Fibroblast of mammary gland (primary cell): ENCODE measurements around the gene MXD4.

Experiments
- DNase-seq: peaks from one replicate; pipeline ENCODE4 v3.0.0-alpha.2; 2010; ENCODE audit warnings: low read depth
- H3K4me3 ChIP-seq: 2 replicates; pipeline ENCODE4 v1.5.1; 2011; ENCODE audit warnings: low read depth, mild to moderate bottlenecking, low read length, moderate library complexity; ENCODE audit not compliant: control insufficient read depth
- CTCF ChIP-seq: conservative IDR thresholded peaks from 2 replicates; pipeline ENCODE4 v1.5.1; 2011; ENCODE audit warnings: low read depth, low read length, inconsistent platforms; ENCODE audit not compliant: control insufficient read depth, insufficient read depth

MXD4 gene

GRCh38 chr4:2287594-2287915 is 25.6 kb upstream of the MXD4 start:
- TF ChIP-seq CTCF: no peak
- no peak for DNase-seq

GRCh38 chr4:2286904-2287593 is 25.1 kb upstream of the MXD4 start:
- DNase-seq: peak; percentile 52
- no peak for TF ChIP-seq CTCF

More at GRCh38 chr4:2287594-2287915, 25.6 kb upstream of the MXD4 start:
- no peak overlapping the region for H3K4me3 ChIP-seq

GRCh38 chr4:2285613-2286381 is 23.9 kb upstream of the MXD4 start:
- TF ChIP-seq CTCF: no peak
- DNase-seq: no peak
- H3K4me3 ChIP-seq: no peak overlapping the region

More at GRCh38 chr4:2286904-2287593, 25.1 kb upstream of the MXD4 start:
- no peak overlapping the region for H3K4me3 ChIP-seq

GRCh38 chr4:2284934-2285612 is 23.2 kb upstream of the MXD4 start:
- no peak overlapping the region for H3K4me3 ChIP-seq
- peak; percentile 74 for DNase-seq
- TF ChIP-seq CTCF: no peak

- H3K4me3 ChIP-seq: no peak overlapping the region
- DNase-seq: no peak
- TF ChIP-seq CTCF: no peak
Observed at GRCh38 chr4:2284161-2284933, 22.4 kb upstream of the MXD4 start.

- no peak for TF ChIP-seq CTCF
- H3K4me3 ChIP-seq: no peak overlapping the region
- no peak for DNase-seq
Observed at GRCh38 chr4:2283199-2283711, 21.3 kb upstream of the MXD4 start.
